A673 (cell line): ENCODE data around the gene OR10G3.

ENCODE experiments used
- CTCF ChIP-seq: fragments of 300-800, 200-600 bp; sonication (generic); conservative IDR thresholded peaks from 2 replicates; pipeline ENCODE4 v1.5.1; 2017; ENCODE audit warnings: low read depth, mild to moderate bottlenecking, antibody characterized with exemption, low read length, moderate library complexity, mixed read lengths
- EZH2 ChIP-seq: fragments of 200-600 bp; sonication (generic); IDR thresholded peaks from 2 replicates; pipeline ENCODE4 v1.6.1; 2017; ENCODE audit warnings: borderline replicate concordance, low read depth, mild to moderate bottlenecking, mixed read lengths, antibody characterized with exemption, low read length; ENCODE audit not compliant: poor library complexity, severe bottlenecking

- TF ChIP-seq CTCF: no peak
- no peak for TF ChIP-seq EZH2
These were observed 7.3 kb downstream of the OR10G3 start for GRCh38 chr14:21572604-21573003.
